ENCODE measurements around the gene FBN1. TPM values are rescaled to one million over a fixed set of nuclear protein-coding genes. Genes with fewer than 3 reads are reported as not detected.
A peak's percentile ranks its signal among the peaks of the same experiment; 100 is the strongest.

The FBN1 gene
- total and polyA plus RNA-seq, 10 of the 15 experiments (the other 5 are each of a cell fraction or from before 2014, with no cell fraction given), result 2.2 to 15.3 (median 7.0) TPM

- WGBS (ENCODE audit: insufficient coverage, insufficient replicate concordance, low lambda C conversion rate, missing lambda C conversion rate), result 75% methylated on average over 8 of the region's 8 CpGs
- no peak for ATAC-seq
- ChIA-PET CTCF (interaction anchor here (0.6 to 1.7 kb wide), 10 partner anchors 14 to 396 kb away, joined by 3 to 5 read pairs (median 3); no protein-coding TSS in a partner anchor), SMC1A (ENCODE audit: uncharacterized antibody, unreplicated experiment) (interaction anchor here (0.8 to 3.2 kb wide), 4 partner anchors 11 to 395 kb away, joined by 3 to 14 read pairs (median 3); no protein-coding TSS in a partner anchor), RAD21 (ENCODE audit: unreplicated experiment) (interaction anchor here (0.9 to 2.6 kb wide), 4 partner anchors 12 to 233 kb away, joined by 3 to 9 read pairs (median 3); no protein-coding TSS in a partner anchor), POLR2A (no interaction called here)
- Histone ChIP-seq H3K4me1 (ENCODE audit: control insufficient read depth, insufficient read depth, low read length) (peaks cover 6% of the 10 kb centered on the region), H3K27me3 (replicated peaks in 1 of 2; ENCODE audit: control insufficient read depth in 2 of 2, insufficient read depth in 2 of 2, low read length in 1 of 2) (no peaks in the 10 kb centered on the region), H3K27ac (ENCODE audit: control insufficient read depth, insufficient read depth) (no peak overlapping the region), H2AFZ (ENCODE audit: control insufficient read depth, low read depth, low read length) (no peak overlapping the region), H3K4me3 (no peak overlapping the region), H3K4me2 (ENCODE audit: control insufficient read depth, insufficient read depth) (no peak overlapping the region), H3K9me3 (replicated peaks; ENCODE audit: control insufficient read depth, insufficient read depth, low read length) (no peaks in the 10 kb centered on the region), H3K36me3 (ENCODE audit: control insufficient read depth in 2 of 2, insufficient read depth in 2 of 2, low read length in 1 of 2) (no peaks in the 10 kb centered on the region; a peak in 1 of 4 replicates), H3K9ac (ENCODE audit: control insufficient read depth, insufficient read depth, low read length) (no peak overlapping the region), H4K20me1 (ENCODE audit: control insufficient read depth, insufficient read depth) (no peaks in the 10 kb centered on the region), H3K79me2 (ENCODE audit: control insufficient read depth, insufficient read depth, low read length) (no peaks in the 10 kb centered on the region)
- intact Hi-C loops (cut with micrococcal nuclease; ENCODE audit: unreplicated experiment) (no loop called here), in situ Hi-C loops (cut with MboI) (no loop called here)
- DNase-seq (ENCODE audit: low read depth, low spot score), result no peak
- no peak for FAIRE-seq
- TF ChIP-seq KDM1A (IDR thresholded peaks at IDR 0.05; ENCODE audit: borderline replicate concordance), result no peak
- BruUV-seq (replicated peaks), result no TSS peak
These were observed 239.1 kb downstream of the FBN1 start for GRCh38 chr15:48406266-48406891.

GRCh38 chr15:48402427-48403177 is 242.9 kb downstream of the FBN1 start:
- H3K4me1 ChIP-seq (ENCODE audit: control insufficient read depth, insufficient read depth, low read length), result no peaks in the 10 kb centered on the region
- ChIA-PET POLR2A (no interaction called here), CTCF (interaction anchor here (0.8 to 1.7 kb wide), 3 partner anchors 10 to 50 kb away, joined by 3 to 10 read pairs (median 8); no protein-coding TSS in a partner anchor), RAD21 (ENCODE audit: unreplicated experiment) (interaction anchor here (0.9 to 1.9 kb wide), 6 partner anchors 9 to 225 kb away, joined by 3 to 19 read pairs (median 4); no protein-coding TSS in a partner anchor), SMC1A (ENCODE audit: uncharacterized antibody, unreplicated experiment) (interaction anchor here (0.6 to 2.2 kb wide), 12 partner anchors 9 to 405 kb away, joined by 3 to 10 read pairs (median 3); no protein-coding TSS in a partner anchor)
- peak; percentile 66 for DNase-seq (ENCODE audit: low read depth, low spot score)
- no peaks in the 10 kb centered on the region for H3K9me3 ChIP-seq (replicated peaks; ENCODE audit: control insufficient read depth, insufficient read depth, low read length)
- peak; percentile 57 for FAIRE-seq
- in situ Hi-C loops (cut with MboI), result no loop called here
- intact Hi-C loops (cut with micrococcal nuclease; ENCODE audit: unreplicated experiment), result no loop called here
- no peak overlapping the region for H3K4me2 ChIP-seq (ENCODE audit: control insufficient read depth, insufficient read depth)
- no peak overlapping the region for H3K9ac ChIP-seq (ENCODE audit: control insufficient read depth, insufficient read depth, low read length)
- no peak overlapping the region; the same call in 1 of the 2 replicates for H3K27ac ChIP-seq (ENCODE audit: control insufficient read depth, insufficient read depth)
- H3K4me3 ChIP-seq, result no peak overlapping the region
- no peaks in the 10 kb centered on the region for H3K27me3 ChIP-seq (replicated peaks in 1 of 2; ENCODE audit: control insufficient read depth in 2 of 2, insufficient read depth in 2 of 2, low read length in 1 of 2)
- no peaks in the 10 kb centered on the region for H4K20me1 ChIP-seq (ENCODE audit: control insufficient read depth, insufficient read depth)
- H2AFZ ChIP-seq (ENCODE audit: control insufficient read depth, low read depth, low read length), result 0 out of 2 replicates have a peak overlapping the region, but pooled peaks have one; percentile 4
- 24% methylated on average over 6 of the region's 6 CpGs for WGBS (ENCODE audit: insufficient coverage, insufficient replicate concordance, low lambda C conversion rate, missing lambda C conversion rate)
- peak; percentile 83 for ATAC-seq
- no peaks in the 10 kb centered on the region for H3K36me3 ChIP-seq (ENCODE audit: control insufficient read depth in 2 of 2, insufficient read depth in 2 of 2, low read length in 1 of 2)
- no peaks in the 10 kb centered on the region for H3K79me2 ChIP-seq (ENCODE audit: control insufficient read depth, insufficient read depth, low read length)
- no TSS peak for BruUV-seq (replicated peaks)
- TF ChIP-seq RELA (IDR thresholded peaks at IDR 0.05; ENCODE audit: borderline replicate concordance, partially characterized antibody), result peak; percentile 42
- TF ChIP-seq ZBTB33 (IDR thresholded peaks at IDR 0.05), result no peak
- no peak for TF ChIP-seq CREM (IDR thresholded peaks at IDR 0.05; ENCODE audit: low read depth)
- no peak for TF ChIP-seq EED (IDR thresholded peaks at IDR 0.05; ENCODE audit: low read depth)
- no peak for TF ChIP-seq SIX5 (IDR thresholded peaks at IDR 0.05; ENCODE audit: low read depth, low read length, severe bottlenecking)
- TF ChIP-seq MLLT1 (IDR thresholded peaks at IDR 0.05), result no peak
- no peak for TF ChIP-seq BMI1 (IDR thresholded peaks at IDR 0.05; ENCODE audit: borderline replicate concordance)
- no peak for TF ChIP-seq GABPA (IDR thresholded peaks at IDR 0.05; ENCODE audit: low read depth)
- TF ChIP-seq ZNF24 (IDR thresholded peaks at IDR 0.05), result no peak
- TF ChIP-seq ATF7 (IDR thresholded peaks at IDR 0.05; ENCODE audit: low read depth), result no peak
